Cardiac muscle cell (in vitro differentiated cells and primary cell): ENCODE results near the gene LUZP4. TPM values are rescaled to one million over a fixed set of nuclear protein-coding genes. Genes with fewer than 3 reads are reported as not detected.

ENCODE experiments used
- DNase-seq, 2 donors: peaks; one replicate each; pipeline versions ENCODE4 v3.0.0 to v3.0.0-alpha.2; 2010 to 2017; ENCODE audit warnings: low read depth in 1 of 2, low spot score in 1 of 2
- H3K27ac ChIP-seq: fragments of 200-600 bp; sonication (generic); 2 replicates; pipeline ENCODE4 v1.5.1; 2016
- H3K27me3 ChIP-seq: fragments of 200-600 bp; sonication (generic); 2 replicates; pipeline ENCODE4 v1.6.0; 2016; ENCODE audit warnings: control low read depth
- H3K36me3 ChIP-seq: fragments of 200-600 bp; sonication (generic); 2 replicates; pipeline ENCODE4 v1.5.1; 2016; ENCODE audit warnings: control low read depth
- H3K4me1 ChIP-seq: fragments of 200-600 bp; sonication (generic); 2 replicates; pipeline ENCODE4 v1.8.1; 2017; ENCODE audit warnings: low read depth, mild to moderate bottlenecking, mixed run types
- H3K4me3 ChIP-seq: fragments of 200-600 bp; sonication (generic); 2 replicates; pipeline ENCODE4 v1.5.1; 2016; ENCODE audit warnings: mild to moderate bottlenecking
- H3K9me3 ChIP-seq: fragments of 200-600 bp; sonication (generic); 2 replicates; pipeline ENCODE4 v1.5.1; 2017; ENCODE audit warnings: low read depth, mild to moderate bottlenecking, control low read depth
- polyA plus RNA-seq: library from polyadenylated mRNA; unstranded; fragments of >200 nt; fragmentation: Nextera tagmentation; extraction: Ambion mirVana; gene quantifications from 2 replicates; pipeline ENCODE4 v1.2.1, GENCODE V29; 2016
- total RNA-seq: library from RNA; depleted of rRNA; stranded (reverse); fragments of >200 nt; gene quantifications from 2 replicates; pipeline ENCODE4 v1.2.3, GENCODE V29; 2016
- TF ChIP-seq, protein P1 (sequence below): IDR thresholded peaks from 2 replicates; pipeline ENCODE4 v1.5.1; 2012; ENCODE audit warnings: low read depth, mild to moderate bottlenecking, low read length

Gene LUZP4
- total and polyA plus RNA-seq, 2 experiments from 2014 or later: not detected

DNA sequence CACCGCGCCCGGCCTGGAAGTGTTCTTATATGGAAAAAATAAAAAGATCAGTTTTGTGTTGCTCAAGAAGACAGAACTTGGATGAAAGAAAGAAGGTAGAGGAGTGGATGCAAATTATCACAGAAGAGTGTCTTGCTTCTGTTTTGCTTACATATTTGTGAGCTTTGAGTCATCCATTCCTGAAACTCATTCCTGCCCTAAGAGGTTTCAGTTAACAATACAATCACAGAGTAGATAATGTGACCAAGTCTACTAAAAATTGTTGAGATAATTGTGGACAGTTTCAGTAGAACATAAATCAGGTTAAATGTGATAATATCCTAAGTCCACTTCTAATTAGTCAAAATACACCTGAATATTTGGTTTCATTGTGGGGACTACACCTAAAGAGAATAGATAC, 29.2 kb upstream of the LUZP4 start:
- TF ChIP-seq, protein P1, sequence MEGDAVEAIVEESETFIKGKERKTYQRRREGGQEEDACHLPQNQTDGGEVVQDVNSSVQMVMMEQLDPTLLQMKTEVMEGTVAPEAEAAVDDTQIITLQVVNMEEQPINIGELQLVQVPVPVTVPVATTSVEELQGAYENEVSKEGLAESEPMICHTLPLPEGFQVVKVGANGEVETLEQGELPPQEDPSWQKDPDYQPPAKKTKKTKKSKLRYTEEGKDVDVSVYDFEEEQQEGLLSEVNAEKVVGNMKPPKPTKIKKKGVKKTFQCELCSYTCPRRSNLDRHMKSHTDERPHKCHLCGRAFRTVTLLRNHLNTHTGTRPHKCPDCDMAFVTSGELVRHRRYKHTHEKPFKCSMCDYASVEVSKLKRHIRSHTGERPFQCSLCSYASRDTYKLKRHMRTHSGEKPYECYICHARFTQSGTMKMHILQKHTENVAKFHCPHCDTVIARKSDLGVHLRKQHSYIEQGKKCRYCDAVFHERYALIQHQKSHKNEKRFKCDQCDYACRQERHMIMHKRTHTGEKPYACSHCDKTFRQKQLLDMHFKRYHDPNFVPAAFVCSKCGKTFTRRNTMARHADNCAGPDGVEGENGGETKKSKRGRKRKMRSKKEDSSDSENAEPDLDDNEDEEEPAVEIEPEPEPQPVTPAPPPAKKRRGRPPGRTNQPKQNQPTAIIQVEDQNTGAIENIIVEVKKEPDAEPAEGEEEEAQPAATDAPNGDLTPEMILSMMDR: no peak
- DNase-seq: peak in 1 of 2 donors; percentile 5
- no peaks in the 10 kb centered on the region for H3K27me3 ChIP-seq
- no peaks in the 10 kb centered on the region for H3K36me3 ChIP-seq
- peaks cover 9% of the 10 kb centered on the region for H3K4me1 ChIP-seq
- H3K9me3 ChIP-seq: no peaks in the 10 kb centered on the region
- no peak overlapping the region for H3K4me3 ChIP-seq
- H3K27ac ChIP-seq: no peak overlapping the region

DNA sequence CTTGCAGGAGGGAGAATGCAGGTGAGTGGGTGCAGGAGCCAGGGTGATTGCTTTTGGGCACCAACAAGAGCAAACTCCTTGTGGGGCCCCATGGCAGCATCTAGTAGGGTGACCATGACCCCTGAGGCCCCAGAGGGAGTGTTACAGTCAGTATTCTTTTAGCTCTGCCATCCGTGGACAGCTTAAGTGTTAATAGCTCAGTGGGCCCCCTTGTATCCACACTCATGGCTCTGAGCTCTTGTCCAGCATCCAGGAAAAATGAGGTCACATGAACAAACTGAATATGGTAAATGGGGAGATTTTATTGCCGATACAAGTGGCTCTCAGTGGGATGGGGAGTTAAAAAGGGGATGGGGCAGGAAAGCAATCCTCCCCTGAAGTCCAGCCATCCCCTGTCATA, 28.4 kb upstream of the LUZP4 start:
- no peaks in the 10 kb centered on the region for H3K36me3 ChIP-seq
- H3K27me3 ChIP-seq: no peaks in the 10 kb centered on the region
- no peaks in the 10 kb centered on the region for H3K9me3 ChIP-seq
- no peak overlapping the region for H3K27ac ChIP-seq
- TF ChIP-seq, protein P1: no peak
- H3K4me1 ChIP-seq: peaks cover 9% of the 10 kb centered on the region
- no peak for DNase-seq
- no peak overlapping the region for H3K4me3 ChIP-seq

DNA sequence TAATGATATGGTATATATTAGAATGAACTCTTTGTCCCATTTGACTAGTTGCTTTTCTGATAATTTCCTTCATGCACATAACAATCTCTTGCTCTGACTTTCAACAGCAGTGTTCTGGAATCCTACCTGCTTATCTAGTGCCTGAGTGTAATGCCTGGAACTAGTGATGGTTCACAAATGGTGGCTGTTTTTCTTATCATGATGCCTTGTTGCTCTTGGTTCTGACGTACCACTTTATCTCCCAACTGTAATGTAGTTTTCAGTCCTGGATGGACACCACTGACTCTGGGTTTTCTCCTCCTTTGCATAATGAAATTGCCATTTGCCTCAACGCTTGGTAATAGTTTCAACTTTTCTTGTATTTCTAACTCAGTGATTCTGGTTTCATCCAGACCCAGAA, 25.5 kb upstream of the LUZP4 start:
- Histone ChIP-seq H3K27ac (no peak overlapping the region), H3K27me3 (no peaks in the 10 kb centered on the region), H3K4me1 (peaks cover 9% of the 10 kb centered on the region), H3K4me3 (no peak overlapping the region), H3K36me3 (no peaks in the 10 kb centered on the region), H3K9me3 (no peaks in the 10 kb centered on the region)
- TF ChIP-seq, protein P1: no peak
- DNase-seq: peak in 1 of 2 donors; percentile 1

DNA sequence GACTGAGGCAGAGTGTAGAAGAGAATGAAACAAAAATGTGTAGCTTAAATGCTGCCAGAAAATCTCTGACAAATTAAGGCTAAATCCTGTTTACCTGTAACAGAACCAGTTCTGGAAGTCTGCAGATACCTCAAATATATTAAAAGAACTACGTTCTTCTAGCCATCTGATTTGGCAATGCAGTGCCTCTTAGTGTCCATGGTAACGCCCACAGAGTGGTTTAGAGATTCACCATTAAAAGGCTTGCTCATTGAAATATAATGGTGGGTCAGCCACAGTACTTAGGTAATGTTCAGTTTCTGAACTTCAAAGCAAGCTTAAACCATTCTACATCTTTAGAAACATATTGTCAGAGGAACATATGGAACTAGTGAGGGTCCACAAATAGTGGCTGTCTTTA, 23.2 kb upstream of the LUZP4 start:
- TF ChIP-seq, protein P1: no peak
- no peak for DNase-seq
- Histone ChIP-seq H3K4me3 (no peak overlapping the region), H3K27ac (no peak overlapping the region), H3K36me3 (no peaks in the 10 kb centered on the region), H3K9me3 (no peaks in the 10 kb centered on the region), H3K4me1 (no peaks in the 10 kb centered on the region), H3K27me3 (no peaks in the 10 kb centered on the region)

DNA sequence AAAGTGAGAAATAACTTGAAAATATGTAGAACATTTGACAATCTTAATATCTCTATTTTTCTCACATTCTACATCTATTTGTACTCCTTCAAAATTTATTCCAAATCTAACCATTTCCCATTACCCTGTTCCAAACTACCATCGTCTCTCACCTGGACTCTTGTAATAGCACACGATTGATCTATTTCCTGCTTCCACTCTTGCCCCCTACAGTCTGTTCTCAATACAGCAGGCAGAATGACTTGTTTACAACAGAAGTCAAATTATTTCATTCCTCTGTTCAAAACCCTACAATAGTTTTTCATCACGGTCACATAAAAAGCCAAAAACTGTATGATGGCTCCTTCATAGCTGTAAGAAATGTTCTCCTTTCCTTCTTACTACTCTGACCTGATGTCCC, 21.1 kb upstream of the LUZP4 start:
- TF ChIP-seq, protein P1: peak; percentile 15
- Histone ChIP-seq H3K9me3 (no peaks in the 10 kb centered on the region), H3K27ac (no peak overlapping the region), H3K27me3 (no peaks in the 10 kb centered on the region), H3K4me1 (no peaks in the 10 kb centered on the region), H3K36me3 (no peaks in the 10 kb centered on the region), H3K4me3 (no peak overlapping the region)
- DNase-seq: peak; percentile 4 to 21
